NCI-H146 treated with DMSO at 0.1 percent for 48 hours (cell line): ENCODE results near the gene ANKRD37.

ENCODE experiments used
- DNase-seq: peaks from one replicate; lab custom pipeline; 2025; ENCODE audit not compliant: unreplicated experiment; lab: John Stamatoyannopoulos, UW

Gene ANKRD37

GRCh38 chr4:185379326-185380295 is 17.0 kb upstream of the ANKRD37 start:
- no peak for DNase-seq

GRCh38 chr4:185380320-185380719 is 16.3 kb upstream of the ANKRD37 start:
- no peak for DNase-seq

- no peak for DNase-seq
Measured at GRCh38 chr4:185381288-185382196, 15.1 kb upstream of the ANKRD37 start.

- DNase-seq, result no peak
Measured at GRCh38 chr4:185382754-185383153, 13.9 kb upstream of the ANKRD37 start.

GRCh38 chr4:185383451-185383850 is 13.2 kb upstream of the ANKRD37 start:
- DNase-seq, result no peak

DNA sequence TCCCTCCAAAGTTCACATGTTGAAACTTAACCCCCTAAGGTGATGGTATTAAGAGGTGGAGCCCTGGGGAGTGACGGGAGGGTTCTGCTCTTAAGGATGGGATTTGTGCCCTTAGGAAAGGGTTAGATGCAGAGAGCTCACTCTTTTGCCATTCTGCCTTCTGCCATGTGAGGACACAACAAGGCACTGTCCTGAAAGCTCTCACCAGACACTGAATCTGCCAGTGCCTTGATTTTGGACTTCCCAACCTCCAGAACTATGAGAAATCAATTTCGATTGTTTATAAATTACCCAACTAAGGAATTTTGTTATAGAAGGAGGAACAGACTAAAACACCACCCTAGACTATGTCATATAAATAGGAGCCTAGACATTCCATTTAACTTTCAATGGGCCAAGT is 12.6 kb upstream of the ANKRD37 start:
- DNase-seq, result no peak

- no peak for DNase-seq
Measured at GRCh38 chr4:185384930-185385331, 11.7 kb upstream of the ANKRD37 start.

DNA sequence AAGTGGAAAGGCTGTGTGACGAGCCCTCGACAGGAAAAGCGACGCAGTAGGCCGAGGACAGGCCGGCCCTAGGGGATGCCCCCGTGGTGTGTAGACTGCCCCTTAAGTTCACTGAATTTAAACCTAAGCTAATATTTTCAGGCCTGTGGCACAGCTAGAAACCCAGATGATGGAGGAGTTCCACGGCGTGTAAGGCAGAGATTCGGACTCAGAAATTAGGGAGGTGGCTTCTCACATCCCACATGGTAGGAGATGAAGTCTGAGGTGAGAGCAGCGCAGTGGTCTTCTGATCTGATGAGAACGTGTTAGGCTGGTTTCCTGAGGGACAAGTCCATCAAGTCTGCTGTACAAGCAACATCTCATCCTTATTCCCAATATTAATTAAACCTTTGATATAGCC is 8.7 kb upstream of the ANKRD37 start:
- no peak for DNase-seq

GRCh38 chr4:185390941-185391340 is 5.7 kb upstream of the ANKRD37 start:
- DNase-seq, result no peak

DNA sequence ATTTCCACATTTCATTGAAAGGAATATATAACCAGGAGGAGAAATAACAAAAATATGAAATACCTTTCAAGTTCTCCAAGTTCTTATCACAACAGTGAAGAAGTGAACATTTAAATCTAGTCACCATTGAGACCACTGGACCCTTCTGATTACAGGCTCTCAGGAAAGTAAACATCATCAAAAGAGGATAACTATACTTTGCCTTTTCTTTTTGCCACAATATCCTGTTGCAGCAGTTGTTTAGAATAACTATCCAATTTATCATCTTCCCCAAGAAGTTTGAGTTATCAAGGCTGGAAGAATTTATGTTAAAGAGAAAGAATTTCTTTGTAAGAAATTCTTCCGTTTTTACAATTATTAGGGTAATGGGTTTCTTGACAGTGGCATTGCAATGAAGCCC is 4.5 kb upstream of the ANKRD37 start:
- DNase-seq, result no peak

DNA sequence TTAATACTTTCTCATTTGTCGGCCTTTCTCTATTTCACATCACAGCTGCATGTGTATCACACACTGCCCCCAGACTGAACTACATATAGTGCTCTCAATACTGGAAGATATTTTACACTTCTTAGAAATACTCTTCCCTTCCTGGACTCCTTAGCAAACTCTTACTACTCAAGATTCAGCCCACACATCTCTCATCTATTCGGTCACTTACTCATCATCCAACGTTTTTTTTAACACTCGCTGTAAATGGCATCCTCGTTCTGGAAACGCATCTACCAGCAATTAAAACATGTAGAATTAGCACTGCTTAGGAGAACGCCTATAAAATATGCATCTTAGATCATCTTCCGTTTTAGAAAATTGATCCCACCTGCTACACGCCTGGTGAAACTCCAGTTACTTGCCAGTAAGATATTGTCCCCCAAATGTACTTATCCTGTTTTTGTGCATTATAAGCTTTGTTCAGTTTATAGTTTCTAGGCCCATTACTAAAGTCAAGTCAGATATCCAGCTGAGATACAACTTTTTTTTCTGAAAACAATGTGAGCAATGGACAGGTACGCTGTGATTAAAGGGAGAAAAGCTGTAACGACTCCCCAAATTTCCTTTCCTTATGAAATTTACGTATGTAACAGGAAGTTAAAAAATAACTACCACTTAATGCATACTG is 1.9 kb upstream of the ANKRD37 start:
- DNase-seq, result no peak

- peak; percentile 54 for DNase-seq
Measured at GRCh38 chr4:185395238-185395955, 1.2 kb upstream of the ANKRD37 start, which contains the start of gene LRP2BP. Gene LRP2BP (minus strand): TSS chr4:185395924. CDS start chr4:185378186, 17,738 bp downstream.

- peak; percentile 84 for DNase-seq
Measured at GRCh38 chr4:185395956-185396723, 501 bp upstream of the ANKRD37 start.

DNA sequence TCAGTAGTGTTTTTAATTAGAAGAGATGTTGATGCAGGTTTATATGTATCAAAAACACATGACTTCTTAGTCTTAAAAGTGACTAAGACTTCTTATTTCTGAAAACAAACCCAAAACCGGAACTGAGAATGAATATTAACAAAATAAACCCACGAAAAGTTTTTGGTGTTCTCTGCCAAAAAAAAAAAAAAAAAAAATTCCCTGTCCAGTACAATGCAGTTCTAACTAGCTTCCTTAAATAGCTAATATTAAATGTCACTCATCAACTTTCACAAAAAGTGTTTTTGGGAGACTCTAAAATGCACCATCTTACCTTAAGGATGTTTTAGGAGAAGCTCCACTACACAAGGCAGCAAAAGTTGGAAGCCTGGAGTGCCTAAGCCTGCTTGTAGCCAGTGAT is 2.0 kb downstream of the ANKRD37 start:
- DNase-seq, result no peak

DNA sequence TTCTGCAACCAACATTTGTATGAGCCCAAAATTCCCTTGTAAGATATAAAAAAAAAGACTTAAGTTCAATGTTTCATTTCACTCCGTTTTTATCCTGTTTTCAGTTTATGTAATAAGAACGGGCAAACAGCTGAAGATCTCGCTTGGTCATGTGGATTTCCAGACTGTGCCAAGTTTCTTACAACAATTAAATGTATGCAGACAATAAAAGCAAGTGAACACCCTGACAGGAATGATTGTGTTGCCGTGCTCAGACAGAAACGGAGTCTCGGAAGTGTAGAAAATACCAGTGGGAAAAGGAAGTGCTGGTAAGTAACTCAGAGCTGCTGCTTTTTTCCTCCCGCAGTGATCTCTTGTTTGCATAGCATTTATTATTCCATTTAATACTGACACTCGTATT is 2.8 kb downstream of the ANKRD37 start:
- DNase-seq, result no peak

DNA sequence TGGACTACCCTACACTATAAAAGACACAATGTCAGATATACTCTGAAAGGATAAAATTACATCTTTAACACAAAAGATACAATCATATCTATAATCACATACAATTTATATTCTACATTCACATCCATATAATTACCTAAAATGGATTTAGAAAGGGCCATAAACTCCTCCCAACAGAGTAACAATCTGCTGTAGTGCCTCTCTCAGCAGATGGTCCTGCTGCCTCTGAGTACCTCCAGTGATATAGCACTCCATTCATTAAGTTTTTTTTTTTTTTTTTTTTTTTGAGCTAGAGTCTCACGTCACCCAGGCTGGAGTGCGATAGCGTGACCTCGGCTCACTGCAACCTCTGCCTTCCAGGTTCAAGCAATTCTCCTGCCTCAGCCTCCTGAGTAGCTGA is 7.4 kb downstream of the ANKRD37 start:
- DNase-seq, result no peak

DNA sequence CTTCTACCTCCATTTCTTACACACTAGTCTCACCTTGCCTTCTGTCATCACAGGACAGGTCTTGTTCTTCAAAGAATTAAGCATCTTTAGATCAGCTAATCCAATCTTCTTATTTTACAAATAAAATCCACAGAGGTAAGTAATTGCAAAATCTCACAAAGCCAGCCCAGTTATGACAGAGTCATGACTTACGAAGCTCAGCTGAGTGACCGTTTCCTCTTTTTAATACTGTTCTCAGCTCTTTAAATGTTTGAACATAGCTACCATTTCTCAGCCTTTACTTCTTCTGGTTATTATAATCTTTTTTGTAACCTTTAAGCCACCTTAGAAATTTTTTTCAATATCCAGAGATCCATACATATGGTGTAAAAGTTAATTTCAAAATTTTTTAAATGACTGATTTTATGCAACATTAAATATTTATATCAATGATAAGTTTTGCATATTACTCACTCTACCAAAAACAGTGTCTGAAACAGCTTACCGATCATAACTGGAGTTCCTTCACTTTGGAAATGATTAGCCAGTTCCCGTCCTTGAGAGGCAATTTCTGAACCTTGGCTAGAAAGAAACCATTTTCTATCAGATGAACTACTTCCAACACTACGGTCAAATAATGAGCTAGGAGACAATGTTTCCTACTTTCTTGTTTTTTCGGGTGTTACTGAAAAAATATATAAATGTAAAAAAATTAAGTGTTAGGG is 8.8 kb downstream of the ANKRD37 start:
- no peak for DNase-seq

- DNase-seq, result no peak
Measured at GRCh38 chr4:185408432-185408831, 11.8 kb downstream of the ANKRD37 start.

GRCh38 chr4:185411849-185412248 is 15.2 kb downstream of the ANKRD37 start:
- no peak for DNase-seq
